ENCODE measurements around the gene ST6GALNAC5.
"Not testable (repeated sequence)": the region's sequence is repeated elsewhere in the genome, so short reads cannot be mapped to it uniquely, and the experiment has no call there.

ST6GALNAC5 gene

GRCh38 chr1:76939050-76939816 lies 72.0 kb downstream of the ST6GALNAC5 start:
- DNase-seq = no peak

DNA sequence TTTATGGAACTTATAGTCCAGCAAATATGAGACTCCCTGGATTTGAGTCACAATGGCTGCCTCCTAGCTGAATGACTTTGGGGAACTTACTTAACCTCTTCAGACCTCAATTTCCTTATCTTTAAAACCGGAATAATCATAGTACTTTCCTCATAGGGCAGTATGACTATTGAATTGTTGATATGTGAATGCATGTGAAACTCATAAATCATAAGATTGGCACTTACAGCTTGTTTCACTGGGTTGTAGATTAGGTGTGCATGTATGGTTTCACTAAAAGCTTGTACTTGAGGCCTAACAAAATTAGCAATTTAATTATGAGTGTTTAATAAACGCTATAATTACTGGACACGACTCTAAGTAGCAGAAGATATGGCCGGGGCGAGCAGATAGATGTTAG lies 72.5 kb downstream of the ST6GALNAC5 start:
- DNase-seq = no peak

GRCh38 chr1:76940571-76941335 lies 73.5 kb downstream of the ST6GALNAC5 start:
- no peak for DNase-seq

DNA sequence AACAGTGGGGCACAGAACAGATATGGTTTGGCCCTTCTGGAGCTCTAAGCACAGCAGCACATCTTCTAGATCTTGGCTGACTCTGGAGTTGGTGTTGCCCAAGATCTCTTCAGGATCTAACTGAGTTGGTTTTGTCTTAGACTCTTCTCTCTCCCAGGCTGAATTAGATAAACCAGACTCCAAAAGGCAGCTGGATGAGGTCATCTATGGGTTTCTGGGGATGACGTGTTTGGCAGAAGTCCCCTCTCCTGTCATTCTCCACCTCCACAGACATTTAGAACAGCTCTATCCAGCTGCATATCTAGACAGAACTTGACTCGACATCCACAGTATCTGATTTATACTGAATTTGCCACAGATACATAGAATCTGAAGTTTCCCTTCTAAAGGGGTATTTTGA lies 75.3 kb downstream of the ST6GALNAC5 start:
- DNase-seq = no peak

DNA sequence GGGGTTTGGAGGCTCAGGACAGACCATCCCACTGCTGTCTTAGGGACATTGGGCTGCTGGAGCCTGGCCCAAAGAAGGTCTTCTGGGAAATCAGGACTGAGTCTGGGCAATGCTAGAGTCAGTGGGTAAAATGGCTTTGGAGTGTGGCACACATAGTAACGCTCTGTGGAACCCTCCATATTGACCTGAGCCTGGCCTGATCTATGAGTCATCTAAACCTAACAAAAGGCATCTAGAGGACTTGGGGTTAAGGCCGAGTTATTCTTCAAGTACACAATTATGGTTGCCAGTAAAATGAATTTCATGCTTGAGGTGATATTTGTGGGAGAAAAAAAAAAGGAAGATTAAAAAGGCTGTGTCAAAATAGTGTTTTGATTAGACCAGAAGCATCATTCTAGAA lies 77.7 kb downstream of the ST6GALNAC5 start:
- no peak for DNase-seq

DNA sequence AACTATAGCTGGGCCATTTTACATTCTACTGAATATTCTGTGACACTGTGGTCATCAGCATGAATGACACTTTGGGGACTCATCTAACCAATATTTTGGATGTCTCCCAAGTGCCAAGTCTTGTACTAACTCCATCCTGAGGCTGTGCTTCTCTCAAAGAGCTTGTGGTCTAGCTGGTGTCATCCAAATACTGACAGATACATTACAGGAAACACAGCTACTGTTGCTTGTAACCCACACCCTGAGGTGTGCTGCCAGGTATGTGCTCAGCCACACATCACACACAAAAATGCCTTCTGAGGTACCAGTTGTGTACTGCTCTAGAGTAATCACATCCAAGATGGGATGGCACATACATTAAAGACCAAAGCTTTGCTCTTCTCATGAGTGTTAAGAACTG lies 81.6 kb downstream of the ST6GALNAC5 start:
- DNase-seq = no peak

DNA sequence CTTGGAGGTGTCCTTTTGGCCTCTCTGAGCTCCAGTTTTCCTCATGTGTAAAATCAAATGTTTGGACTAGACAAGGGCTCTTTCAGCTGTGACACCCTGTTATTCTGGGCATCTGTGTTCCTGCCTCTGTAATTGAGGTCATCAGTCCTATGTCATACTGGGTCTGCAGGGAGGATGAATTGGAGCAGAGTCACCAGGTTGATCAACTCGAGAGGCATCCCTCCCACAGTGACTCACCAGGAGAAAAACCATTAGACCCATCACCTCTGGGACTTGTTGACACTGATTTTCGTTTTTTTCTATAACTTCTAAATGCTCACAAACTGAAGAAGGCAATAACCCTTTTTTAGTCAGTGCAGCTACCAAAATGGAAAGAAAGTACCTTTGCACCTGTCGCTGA lies 82.2 kb downstream of the ST6GALNAC5 start:
- DNase-seq = no peak

DNA sequence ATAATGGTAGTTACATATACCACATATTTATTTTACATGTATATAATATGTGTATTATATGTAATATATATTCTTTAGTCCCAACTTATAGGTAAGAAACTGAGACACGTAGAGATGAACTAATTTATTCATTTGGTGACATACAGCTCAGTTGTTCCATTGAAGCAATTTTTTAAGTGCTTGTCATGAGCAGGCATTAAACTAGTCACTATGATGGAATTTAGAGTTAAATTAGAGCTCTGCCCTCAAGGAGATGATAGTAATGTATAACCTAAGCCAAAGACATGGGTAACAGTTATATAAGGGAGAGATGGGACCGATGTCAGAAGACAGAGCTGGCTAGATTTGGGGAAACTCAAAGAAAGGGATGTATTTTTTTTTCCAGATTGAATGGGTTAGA lies 83.0 kb downstream of the ST6GALNAC5 start:
- DNase-seq = no peak

GRCh38 chr1:76951153-76951552 lies 83.9 kb downstream of the ST6GALNAC5 start:
- no peak for DNase-seq

- no peak for DNase-seq
Measured at GRCh38 chr1:76955652-76956051, 88.4 kb downstream of the ST6GALNAC5 start.

DNA sequence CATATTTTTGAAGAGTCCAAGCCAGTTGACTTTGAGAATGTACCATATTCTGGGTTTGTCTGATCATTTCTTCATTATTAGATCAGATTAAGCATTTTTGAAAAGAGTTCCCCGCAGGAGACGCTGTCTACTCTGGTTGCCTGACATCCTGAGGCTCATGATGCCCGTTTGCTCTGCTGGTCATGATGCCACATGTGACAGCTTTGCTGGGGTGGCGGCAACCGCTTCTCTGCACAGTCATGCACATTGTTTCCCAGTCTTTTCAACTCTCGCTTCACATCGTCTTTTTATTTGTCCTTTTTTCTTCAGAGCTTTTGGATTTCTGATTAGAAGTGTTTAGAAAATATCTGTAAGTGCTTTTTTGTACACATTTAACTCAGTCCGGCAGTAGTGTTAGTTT lies 90.7 kb downstream of the ST6GALNAC5 start:
- no peak for DNase-seq

DNA sequence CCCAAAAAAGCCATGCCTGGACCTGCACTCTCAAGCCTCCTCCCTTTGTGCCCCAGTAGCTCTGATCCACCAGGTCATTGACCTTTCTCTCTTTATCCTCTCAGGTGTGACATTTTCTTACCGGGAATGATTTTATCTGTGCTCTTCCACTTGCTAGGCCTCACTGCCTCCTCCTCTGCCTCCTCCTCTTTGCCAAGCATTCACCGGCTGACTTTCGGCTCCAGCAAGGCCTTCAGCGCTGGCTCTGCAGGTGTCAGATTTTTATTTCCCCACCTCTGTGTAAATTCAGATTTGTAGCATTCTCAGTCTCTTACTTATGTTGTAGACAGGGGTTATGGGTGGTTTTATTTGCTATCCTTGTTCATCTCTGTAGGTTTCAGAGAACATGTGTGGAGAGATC lies 91.5 kb downstream of the ST6GALNAC5 start:
- DNase-seq = no peak

DNA sequence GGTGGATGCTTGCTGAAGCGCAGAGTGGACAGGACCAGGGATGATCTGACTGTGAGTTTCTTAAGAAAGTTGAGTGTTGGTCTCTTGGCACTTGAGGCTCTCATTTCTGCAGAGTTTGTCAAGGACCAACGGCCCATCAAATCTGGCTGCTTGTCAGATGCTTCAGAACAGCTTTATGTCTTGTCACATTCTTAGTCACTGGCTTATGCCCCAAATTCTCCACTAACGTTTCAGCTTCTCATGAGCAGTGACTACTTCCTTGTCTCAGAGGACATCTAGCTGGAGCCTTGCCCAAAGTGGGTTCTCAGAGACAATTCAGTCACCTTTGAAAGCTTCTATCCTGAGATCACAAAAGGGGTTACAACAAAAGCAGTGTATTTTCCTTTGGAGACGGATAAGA lies 92.3 kb downstream of the ST6GALNAC5 start:
- DNase-seq = no peak

GRCh38 chr1:76961181-76961819 lies 94.0 kb downstream of the ST6GALNAC5 start:
- no peak for DNase-seq

DNA sequence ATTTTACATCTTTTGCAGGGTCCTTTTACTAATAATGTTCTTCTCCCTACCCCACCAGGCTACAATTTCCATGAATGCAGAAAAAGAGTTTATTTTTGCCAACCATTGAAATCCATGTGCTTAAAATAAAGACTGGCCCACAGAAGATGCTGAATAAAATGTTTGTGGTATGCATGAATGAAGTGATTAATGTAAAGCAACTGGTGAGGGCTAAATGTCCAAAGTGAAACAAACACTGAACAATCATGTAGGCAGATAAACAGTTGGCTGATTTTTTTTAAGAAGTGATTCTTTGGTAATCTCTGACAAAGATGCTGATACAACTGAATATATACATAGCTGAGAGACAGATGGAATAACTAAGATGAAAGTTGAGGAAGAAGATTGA lies 94.5 kb downstream of the ST6GALNAC5 start:
- no peak for DNase-seq

GRCh38 chr1:76981267-76981666 lies 114.0 kb downstream of the ST6GALNAC5 start:
- not testable (repeated sequence) for DNase-seq

GRCh38 chr1:76989976-76990375 lies 122.7 kb downstream of the ST6GALNAC5 start:
- DNase-seq = no peak

GRCh38 chr1:76993036-76993435 lies 125.8 kb downstream of the ST6GALNAC5 start:
- DNase-seq = no peak

DNA sequence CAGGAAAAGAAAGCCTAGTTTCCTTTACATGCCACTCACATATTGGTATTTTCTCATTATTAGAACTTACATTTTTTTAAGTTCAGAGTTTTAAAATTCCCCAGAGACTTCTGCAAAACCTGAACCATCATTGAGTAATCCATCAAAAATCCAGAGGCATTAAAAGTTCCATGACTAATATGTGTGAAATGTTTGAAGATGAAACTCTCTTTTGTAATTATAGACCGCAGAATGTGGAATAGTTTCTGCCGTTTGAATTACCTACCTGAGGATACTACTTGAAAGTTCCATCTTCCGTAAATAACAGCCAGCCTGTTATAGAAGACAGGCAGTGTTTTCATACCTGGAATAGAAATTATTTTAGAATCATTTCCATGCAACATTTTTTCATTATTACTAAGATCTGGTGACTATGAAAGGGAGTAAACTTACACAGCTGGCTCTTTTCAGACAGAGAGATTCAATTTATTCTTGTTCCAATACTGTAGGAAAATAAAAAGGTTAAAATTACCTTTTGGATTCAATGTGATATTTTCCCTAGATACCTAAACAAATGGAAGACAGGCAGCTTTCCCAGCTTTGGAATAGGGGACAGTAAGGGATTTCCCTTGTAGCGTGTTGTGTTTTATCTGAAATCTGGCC lies 131.4 kb downstream of the ST6GALNAC5 start:
- DNase-seq = no peak

GRCh38 chr1:77007675-77008074 lies 140.4 kb downstream of the ST6GALNAC5 start:
- no peak for DNase-seq

DNA sequence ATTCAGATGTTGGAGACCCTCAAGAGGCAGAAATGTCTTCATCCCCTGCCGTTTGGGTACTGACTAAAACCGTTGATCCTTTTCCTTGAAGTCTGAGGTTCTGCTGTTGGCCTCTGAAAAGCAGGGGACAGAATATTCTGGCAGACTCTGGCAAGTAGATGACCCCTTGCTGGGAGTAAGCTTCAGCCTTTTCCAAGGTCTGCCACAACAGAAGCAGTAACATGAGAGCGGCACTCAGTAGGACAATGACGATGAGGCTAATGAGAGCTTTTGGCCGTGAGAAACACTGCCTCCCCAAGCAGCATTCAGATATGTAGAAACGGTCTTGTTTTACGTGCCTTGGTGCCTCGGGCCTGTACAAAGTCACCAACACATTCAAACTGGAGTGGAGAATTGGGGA lies 143.7 kb downstream of the ST6GALNAC5 start:
- no peak for DNase-seq

GRCh38 chr1:77012066-77012465 lies 144.8 kb downstream of the ST6GALNAC5 start:
- DNase-seq = no peak

- DNase-seq = no peak
Measured at GRCh38 chr1:77014073-77014788, 147.0 kb downstream of the ST6GALNAC5 start.
